Measurements from ENCODE around the gene KIAA0232.

KIAA0232 gene, protein sequence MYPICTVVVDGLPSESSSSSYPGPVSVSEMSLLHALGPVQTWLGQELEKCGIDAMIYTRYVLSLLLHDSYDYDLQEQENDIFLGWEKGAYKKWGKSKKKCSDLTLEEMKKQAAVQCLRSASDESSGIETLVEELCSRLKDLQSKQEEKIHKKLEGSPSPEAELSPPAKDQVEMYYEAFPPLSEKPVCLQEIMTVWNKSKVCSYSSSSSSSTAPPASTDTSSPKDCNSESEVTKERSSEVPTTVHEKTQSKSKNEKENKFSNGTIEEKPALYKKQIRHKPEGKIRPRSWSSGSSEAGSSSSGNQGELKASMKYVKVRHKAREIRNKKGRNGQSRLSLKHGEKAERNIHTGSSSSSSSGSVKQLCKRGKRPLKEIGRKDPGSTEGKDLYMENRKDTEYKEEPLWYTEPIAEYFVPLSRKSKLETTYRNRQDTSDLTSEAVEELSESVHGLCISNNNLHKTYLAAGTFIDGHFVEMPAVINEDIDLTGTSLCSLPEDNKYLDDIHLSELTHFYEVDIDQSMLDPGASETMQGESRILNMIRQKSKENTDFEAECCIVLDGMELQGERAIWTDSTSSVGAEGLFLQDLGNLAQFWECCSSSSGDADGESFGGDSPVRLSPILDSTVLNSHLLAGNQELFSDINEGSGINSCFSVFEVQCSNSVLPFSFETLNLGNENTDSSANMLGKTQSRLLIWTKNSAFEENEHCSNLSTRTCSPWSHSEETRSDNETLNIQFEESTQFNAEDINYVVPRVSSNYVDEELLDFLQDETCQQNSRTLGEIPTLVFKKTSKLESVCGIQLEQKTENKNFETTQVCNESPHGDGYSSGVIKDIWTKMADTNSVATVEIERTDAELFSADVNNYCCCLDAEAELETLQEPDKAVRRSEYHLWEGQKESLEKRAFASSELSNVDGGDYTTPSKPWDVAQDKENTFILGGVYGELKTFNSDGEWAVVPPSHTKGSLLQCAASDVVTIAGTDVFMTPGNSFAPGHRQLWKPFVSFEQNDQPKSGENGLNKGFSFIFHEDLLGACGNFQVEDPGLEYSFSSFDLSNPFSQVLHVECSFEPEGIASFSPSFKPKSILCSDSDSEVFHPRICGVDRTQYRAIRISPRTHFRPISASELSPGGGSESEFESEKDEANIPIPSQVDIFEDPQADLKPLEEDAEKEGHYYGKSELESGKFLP (N-terminal part only)

DNA sequence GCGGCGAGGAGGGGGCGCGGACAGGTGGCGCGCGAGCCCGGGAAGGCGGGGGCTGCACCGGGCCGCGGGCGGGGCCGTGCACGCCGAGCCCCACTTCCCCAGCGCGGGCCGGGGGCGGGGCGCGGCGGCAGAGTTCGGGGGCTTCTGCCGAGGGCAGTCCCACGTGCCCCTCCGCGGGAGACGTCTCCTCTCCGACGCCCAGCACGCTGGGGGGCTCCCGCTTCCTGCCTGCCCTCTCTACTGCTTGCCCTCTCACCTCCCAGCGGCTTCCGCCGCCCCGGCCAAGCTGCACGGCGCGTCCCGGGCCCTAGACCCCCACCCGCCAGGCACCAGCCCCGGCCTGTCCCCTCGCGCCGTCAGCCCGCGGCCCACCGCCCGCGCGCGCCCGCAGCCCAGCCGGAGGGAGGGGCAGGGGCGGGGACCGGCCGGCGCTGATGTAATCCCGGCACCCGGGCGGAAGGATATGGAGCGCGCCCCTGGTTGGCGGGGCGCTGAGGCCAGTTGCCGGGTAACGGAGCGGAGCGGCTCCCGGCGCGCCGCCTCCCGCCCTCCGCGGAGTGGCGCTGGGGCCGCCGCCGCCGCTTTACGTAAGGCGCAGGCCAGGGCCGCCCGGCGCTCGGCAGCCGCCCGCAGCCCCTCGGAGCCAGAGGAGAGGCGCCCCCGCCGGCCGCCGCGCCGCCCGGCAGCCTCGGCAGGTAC is at the start of gene KIAA0232:
TSS of gene KIAA0232 (plus strand) at position 581 of the 699 bp plus-strand sequence. CDS start 41,727 bp downstream, outside the sequence.
- peak in 57 of 58 donors; percentile 28 to 93 (median 85) for DNase-seq

DNA sequence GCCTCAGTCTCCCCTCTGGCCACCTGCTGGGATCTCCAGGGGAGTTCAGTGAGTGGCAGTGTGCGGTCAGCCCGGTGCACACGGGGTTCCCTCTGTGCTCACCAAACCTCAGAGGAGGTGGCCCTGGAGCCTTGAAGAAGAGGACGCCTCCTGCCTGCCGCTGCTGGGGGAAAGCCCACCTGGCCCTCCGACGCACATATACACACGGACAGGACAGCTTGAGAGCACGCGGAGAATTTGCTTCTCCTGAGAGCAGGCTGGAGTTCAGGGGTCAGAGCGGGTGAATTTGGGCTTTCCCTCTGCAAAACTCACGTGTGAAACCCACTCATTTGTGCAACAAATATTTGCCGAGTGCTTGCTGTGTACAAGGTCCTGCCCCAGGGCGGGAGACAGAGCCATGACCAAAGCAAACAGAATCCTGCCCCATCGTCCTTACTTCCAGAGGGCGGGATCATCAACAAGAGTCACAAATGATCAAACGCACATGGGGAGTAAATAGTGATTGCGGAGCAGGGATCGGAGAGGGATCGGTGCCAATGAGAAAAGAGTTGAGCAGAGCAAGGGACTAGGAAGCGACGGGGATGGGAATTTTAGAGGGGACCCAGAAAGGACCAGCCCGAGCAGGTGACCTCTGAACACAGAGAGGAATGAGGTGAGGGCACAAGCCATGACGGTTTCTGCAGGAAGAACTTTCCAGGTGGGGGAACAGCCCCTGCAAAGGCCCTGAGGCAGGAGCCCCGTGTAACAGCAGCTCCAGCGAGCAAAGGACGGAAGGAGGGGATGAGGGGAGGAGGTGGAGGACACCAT is 49.0 kb upstream of the KIAA0232 start:
- no peak for DNase-seq

DNA sequence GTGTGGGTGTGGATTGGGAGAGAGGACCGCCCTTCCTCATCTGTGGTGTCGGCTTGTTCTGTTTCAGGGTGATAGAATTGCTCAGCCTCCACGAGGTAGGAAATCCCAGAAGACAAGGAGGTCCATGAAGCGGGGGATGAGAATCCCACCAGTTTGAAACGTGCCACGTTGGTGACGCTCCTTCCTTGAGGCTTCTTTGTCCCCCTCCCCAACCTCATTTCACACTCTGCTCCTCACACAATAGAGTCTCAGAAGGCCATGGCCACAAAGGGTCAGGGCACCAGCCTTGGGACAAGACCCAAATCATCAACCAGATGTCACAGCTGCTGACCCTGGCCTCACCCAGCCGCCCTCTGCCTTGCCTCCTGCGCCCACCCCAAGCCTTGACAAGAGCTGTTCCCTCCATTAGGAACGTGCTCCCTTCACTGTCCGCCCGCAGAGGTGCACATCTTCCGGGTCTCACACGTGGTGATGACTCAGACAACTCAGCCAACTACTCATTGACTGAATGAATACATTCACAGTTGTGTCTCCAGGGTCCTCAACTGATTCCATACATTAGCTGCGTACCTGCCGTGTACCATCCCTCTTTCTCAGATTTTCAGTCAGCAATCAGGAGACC is 48.3 kb upstream of the KIAA0232 start:
- no peak for DNase-seq

DNA sequence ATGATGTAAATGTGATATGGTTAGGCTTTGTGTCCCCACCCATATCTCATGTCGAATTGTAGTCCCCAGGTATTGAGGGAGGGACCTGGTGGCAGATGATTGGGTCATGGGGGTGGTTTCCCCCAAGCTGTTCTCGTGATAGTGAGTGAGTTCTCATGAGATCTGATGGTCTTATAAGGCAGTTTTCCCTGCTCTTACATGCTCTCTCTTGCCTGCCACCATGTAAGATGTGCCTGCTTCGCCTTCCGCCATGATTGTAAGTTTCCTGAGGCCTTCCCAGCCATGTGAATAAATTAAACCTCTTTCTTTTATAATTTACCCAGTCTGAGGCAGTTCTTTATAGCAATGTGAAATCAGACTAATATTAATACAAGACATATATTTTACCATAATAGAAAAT is 42.6 kb upstream of the KIAA0232 start:
- no peak for DNase-seq

DNA sequence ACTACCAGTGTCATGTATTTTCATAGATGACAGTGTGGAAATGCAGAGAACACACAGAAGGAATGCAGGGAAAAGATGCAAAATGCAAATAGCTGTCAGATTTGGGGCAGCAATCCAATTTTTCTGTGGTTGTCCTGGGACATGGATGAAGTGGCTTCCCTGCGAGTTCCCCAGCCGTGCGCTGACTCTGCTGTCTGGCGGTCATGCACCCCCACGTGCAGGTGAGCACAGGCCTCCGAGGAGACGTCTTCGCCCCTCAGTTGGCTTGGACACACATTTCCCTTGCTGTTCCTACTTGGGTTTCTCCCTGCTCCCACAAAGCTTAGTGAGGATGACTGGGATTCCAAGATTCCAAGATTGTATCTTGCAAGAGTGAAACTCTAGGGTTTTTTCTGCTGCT is 42.2 kb upstream of the KIAA0232 start:
- no peak for DNase-seq

DNA sequence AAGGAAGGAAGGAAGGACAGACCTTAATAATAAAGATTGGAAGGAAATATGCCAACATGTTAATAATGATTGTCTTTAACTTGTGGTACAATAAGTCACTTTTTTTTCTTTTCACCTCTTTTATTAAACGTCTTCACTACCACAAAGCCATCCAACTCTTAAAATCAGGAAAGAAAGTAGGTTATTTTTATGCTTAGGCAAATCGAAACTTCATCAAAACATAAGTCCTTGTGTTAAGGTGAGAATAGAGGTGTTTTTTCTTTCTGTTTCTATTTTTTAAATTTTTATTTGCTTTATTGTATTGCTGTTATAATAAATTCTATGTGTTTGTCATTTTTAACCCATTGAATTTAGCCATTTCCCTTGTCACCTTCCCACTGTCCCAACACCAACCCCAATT is 40.0 kb upstream of the KIAA0232 start:
- no peak for DNase-seq

DNA sequence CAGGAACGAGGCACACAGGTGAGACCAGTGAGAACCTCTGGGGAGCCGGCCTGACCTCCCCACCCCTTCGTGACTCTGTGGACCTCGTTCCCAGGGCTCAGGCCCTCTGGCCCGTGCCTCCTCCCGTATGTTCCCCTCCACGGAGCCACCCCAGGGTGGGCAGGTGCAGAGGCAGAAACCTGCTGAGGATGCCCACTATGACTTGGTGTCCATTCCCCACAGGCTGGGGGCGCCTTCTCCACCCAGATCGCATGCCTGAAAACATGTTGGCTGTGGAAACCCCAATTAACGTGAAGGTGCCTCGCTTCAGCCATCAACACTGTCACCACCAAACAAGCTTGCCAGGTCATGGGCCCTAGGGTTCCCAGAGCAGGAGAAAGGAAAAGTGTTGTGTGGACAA is 39.5 kb upstream of the KIAA0232 start:
- DNase-seq = no peak

DNA sequence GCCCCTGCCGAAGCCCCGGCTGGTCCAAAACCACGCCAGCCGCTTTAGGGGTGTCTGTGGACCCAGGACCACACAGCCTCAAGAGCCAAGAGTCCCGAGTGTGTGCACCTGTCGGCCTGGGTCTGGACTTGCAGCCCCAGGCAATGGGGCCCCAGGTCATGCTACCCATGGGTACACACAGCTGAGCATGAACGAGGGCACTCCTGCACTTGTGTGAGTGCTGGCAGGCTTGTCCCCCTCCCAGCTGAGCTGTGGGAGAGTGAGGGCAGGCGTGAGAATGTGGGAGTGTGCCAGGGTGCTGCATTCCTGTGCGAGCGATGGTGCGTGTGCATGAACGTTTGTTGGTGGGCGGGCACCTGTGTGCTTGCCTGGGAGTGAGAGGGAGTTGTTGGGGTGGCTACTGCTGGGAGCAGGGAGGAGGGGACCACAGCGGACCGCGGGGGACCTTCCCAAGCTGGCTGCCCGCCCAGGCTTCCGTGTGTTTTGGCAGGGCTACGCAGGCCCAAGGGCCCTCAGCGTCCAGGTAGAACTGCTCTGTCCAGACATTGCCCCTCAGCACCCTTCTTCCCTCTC is 35.7 kb upstream of the KIAA0232 start:
- DNase-seq = no peak

DNA sequence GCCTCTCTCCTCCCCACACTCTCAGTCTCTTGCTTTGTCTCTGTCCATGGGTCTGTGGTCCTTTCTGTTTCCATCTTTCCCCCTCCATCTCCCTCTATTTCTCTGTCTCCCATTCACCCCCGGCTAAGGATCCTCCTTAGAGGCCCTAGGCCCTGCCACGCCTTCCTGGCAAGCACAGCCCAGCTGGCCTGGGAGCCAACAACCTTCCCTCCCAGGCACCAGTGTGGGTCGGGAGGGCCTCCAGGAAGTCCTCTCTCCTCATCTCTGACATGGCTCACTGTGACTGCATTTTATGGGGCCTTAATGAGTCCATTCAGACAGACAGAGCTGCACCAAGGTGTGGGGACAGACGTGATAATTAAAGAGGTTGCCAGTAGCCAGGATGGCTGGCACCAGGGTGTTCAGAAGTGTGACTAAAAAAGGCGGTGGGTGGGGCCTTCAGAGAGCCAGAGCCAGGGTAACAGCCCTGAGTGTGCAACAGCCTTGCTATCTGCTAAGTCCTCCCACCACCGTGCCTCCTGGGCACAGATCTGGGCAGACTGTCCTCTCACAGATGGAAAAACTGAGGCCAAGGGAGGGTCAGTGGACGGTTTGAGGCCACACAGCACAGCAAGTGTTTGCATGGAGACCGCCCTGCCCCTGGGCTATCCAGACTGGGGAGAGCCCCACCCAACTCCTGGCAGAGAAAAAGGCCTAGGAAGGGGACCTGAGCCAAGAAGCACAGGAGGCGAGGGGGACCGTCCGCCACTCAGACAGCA is 35.1 kb upstream of the KIAA0232 start:
- no peak for DNase-seq

DNA sequence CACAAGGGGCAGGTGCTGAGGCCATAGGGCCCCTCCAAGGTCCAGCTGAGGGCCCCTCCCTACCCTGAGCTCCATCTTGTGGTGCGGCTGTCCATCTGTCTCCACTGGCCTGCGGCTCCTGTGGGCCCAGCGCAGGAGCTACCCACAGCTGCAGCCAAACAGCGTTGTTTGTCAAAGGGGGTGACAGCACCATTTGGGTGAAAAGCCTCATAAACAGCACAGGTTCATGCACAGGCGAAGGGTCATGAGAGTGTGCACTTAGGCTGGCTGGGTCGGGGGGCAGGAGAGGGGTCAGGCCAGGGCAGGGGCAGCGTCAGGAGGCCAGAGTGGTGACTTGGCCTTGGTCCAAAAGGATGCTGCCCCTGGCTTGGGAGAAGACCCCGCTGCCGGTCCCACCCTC is 34.2 kb upstream of the KIAA0232 start:
- no peak for DNase-seq

DNA sequence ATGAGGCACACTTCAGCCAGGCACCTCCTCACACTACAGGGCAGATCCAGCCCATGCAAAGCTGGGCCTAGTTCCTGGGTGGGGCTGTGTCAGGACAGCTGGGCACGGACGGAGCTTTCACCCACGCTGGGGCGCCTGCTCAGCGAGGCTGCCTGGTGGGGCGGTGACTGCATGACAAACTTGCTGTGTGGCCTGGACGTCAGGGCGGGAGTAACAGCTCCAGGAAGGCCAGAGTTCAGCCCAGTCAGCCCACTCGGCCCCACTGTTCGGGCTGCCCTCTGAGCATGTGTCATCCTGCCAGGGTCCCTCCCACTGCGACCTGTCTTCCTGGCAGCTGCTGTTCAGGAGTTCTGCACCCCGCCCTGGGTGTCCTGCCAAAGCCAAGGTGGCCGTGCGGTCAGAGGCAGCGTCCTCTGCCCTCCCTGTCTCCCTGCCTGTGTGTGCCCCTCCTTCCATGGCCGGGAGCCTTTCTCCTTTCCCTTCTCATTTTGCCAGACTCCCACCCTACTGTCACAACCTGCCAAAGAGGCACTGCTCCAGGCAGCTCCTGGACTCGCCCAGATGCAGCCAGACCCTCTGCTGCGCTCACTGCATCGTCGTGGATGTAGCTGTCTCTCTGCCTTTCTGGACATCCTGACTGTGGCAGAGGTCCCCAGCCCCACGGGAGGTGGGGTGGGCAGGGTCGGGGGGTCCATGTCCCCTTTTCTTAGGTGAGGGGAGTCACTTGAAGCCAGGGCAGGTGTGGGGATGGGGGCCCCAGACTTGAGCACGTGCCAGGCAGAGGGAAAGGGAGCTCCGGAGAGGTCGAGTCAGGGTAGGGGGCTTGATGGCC is 33.0 kb upstream of the KIAA0232 start:
- no peak for DNase-seq

DNA sequence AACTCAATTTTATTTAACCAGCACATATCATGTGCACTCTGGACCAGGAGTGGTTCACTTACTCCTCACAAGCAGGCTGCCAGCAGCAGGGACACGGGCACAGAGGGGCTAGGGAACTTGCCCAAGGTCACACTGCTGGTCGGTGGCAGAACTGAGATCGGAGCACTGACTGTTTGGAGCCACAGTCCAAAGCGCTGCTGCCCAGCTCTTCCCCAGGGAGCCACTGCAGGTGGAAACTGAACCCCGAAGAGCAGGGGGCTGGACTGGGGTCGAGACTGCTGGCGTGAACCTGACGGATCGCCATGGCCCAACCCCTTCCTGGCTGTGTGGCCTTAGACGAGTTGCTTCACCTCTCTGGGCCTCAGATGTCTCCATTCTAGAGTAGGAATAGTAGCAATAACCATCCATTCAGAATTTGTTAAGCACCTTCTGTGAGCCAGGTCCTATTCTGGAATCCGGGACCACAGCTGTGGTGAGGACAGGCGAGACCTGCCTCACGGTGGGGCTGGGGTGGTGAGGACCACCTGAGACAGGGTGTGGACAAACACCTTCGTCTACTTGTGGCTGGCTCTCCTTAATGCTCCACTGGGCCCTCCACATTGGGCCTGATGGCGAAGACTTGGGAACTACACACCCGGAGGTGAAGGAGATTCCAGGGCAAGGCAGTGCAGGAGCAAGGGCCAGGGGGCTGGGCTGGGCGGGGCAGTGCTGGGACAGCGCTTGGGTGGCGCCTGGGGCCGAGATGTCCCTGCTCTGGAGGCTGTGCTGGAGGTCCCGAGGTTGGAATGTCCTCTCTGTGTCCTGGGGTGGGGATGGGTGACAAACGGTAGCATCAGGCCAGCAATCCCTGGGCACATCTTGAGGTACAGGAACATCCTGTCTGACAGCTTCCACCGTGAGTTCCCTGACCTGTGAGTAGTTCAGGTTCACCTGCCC is 32.0 kb upstream of the KIAA0232 start:
- no peak for DNase-seq

DNA sequence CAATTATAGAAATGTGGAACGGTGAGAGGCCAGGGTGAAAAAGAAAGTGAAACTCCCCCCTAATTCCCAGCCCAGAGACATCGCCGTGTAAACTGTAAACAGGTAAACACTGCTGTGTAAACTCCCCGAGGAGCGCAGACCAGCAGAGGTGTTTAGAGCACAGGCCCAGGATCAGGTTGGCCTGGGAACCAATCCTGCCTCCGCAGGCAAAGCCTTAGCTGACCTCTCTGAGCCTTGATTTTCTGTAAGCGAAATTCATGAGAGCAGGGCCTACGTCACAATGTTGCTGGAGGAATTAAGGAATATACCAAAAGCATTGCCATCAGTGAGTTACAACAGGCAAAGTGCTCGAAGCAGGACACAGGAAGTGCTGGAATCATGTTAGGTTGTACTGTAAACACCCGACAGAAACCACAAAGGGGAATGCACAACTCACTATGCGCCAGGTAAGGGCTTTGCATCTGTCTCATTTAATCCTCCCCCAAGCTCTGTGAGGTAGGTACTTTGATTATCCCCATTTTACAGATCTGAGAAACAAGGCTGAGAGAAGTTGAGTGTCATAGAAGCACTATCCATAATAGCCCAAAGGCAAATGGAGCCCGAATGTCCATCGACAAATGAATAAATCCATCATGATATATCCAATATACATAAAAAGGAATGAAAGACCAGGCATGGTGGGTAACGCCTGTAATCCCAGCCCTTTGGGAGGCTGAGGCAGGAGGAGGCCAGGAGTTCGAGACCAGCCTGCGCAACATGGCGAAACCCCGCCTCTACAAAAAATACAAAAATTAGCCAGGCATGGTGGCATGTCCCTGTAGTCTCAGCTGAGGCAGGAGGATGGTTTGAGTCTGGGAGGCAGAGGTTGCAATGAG is 30.7 kb upstream of the KIAA0232 start:
- DNase-seq = no peak

DNA sequence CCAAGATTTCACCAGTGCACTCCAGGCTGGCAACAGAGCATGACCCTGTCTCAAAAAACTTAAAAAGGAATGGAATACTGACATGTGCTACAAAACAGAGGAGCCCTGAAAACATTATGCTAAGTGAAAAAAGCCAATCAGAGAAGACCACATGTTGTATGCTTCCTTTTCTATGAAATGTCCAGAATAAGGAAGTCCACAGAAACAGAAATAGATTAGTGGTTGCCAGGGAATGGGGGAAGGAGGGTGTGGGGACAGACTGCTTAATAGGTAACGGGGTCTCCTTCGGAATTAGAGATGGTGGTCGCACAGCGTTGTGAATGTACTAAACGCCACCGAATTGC is 30.1 kb upstream of the KIAA0232 start:
- no peak for DNase-seq

DNA sequence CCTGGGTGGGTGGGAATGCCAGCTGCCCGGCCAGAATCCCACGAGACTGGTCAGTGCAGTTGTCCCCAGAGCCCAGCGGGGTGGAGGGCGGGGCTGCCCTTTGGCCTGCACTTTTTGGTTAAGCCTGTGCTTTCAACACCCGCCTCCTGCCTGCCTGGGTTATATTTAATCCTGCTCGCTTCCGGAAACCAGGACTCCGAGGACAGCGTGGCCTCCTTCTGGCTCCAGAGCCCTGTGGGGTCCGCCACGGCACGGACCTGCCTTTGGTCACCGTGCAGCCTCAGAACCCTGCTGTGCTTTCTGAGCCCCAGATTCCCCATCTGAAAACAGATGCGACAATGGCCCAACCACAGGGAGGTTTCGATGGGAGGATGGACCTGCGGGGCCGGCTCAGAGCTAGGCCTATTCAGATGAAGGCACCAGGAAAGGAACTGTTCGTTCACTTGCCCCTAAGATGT is 29.4 kb upstream of the KIAA0232 start:
- peak in 9 of 58 donors; percentile 14 to 56 (median 30) for DNase-seq
